ENCODE data around the gene ZNF770.
"Not testable (repeated sequence)": the region's sequence is repeated elsewhere in the genome, so short reads cannot be mapped to it uniquely, and the experiment has no call there.

Gene ZNF770

GRCh38 chr15:34976073-34976472 lies 12.0 kb downstream of the ZNF770 start:
- in situ Hi-C loops (cut with MboI; ENCODE audit: low sequenced_read_pairs) = no loop called here

GRCh38 chr15:34973512-34973911 lies 14.6 kb downstream of the ZNF770 start:
- in situ Hi-C loops (cut with MboI; ENCODE audit: low sequenced_read_pairs) = no loop called here

- in situ Hi-C loops (cut with MboI; ENCODE audit: low sequenced_read_pairs) = not testable (repeated sequence)
These were observed 17.9 kb downstream of the ZNF770 start for GRCh38 chr15:34970098-34970643.

- in situ Hi-C loops (cut with MboI; ENCODE audit: low sequenced_read_pairs) = no loop called here
These were observed 18.6 kb downstream of the ZNF770 start, which contains the start of gene AQR for GRCh38 chr15:34969340-34970097. TSS of gene AQR (minus strand) at chr15:34969742. CDS start at chr15:34969613, 129 bp downstream.

GRCh38 chr15:34964277-34964676 lies 23.8 kb downstream of the ZNF770 start:
- in situ Hi-C loops (cut with MboI; ENCODE audit: low sequenced_read_pairs) = no loop called here

- in situ Hi-C loops (cut with MboI; ENCODE audit: low sequenced_read_pairs) = no loop called here
These were observed 34.2 kb downstream of the ZNF770 start for GRCh38 chr15:34953851-34954250.

GRCh38 chr15:34952481-34952880 lies 35.6 kb downstream of the ZNF770 start:
- in situ Hi-C loops (cut with MboI; ENCODE audit: low sequenced_read_pairs) = no loop called here

GRCh38 chr15:34951993-34952392 lies 36.1 kb downstream of the ZNF770 start:
- in situ Hi-C loops (cut with MboI; ENCODE audit: low sequenced_read_pairs) = no loop called here

- in situ Hi-C loops (cut with MboI; ENCODE audit: low sequenced_read_pairs) = no loop called here
These were observed 43.2 kb downstream of the ZNF770 start for GRCh38 chr15:34944936-34945335.

- in situ Hi-C loops (cut with MboI; ENCODE audit: low sequenced_read_pairs) = no loop called here
These were observed 44.4 kb downstream of the ZNF770 start for GRCh38 chr15:34943711-34944110.

- in situ Hi-C loops (cut with MboI; ENCODE audit: low sequenced_read_pairs) = not testable (repeated sequence)
These were observed 44.8 kb downstream of the ZNF770 start for GRCh38 chr15:34943264-34943663.

GRCh38 chr15:34942363-34942762 lies 45.7 kb downstream of the ZNF770 start:
- in situ Hi-C loops (cut with MboI; ENCODE audit: low sequenced_read_pairs) = no loop called here

- in situ Hi-C loops (cut with MboI; ENCODE audit: low sequenced_read_pairs) = no loop called here
These were observed 46.3 kb downstream of the ZNF770 start for GRCh38 chr15:34941831-34942230.

- in situ Hi-C loops (cut with MboI; ENCODE audit: low sequenced_read_pairs) = no loop called here
These were observed 46.8 kb downstream of the ZNF770 start for GRCh38 chr15:34941185-34941698.

- in situ Hi-C loops (cut with MboI; ENCODE audit: low sequenced_read_pairs) = no loop called here
These were observed 54.6 kb downstream of the ZNF770 start for GRCh38 chr15:34933432-34933975.

GRCh38 chr15:34928349-34928748 lies 59.7 kb downstream of the ZNF770 start:
- in situ Hi-C loops (cut with MboI; ENCODE audit: low sequenced_read_pairs) = not testable (repeated sequence)

All from hTERT RPE-1 (cell line).